Gastroesophageal sphincter (tissue), 3 donors: ENCODE data around the gene SDC3.

Source experiments
- CTCF ChIP-seq, 4 experiments: fragments of 200-600 bp in 2 of 4; fragments of 450-650 bp in 2 of 4; sonication (generic) in 1 of 4; IDR thresholded peaks; one replicate each; pipeline ENCODE4 v1.5.1; 2017 to 2019; ENCODE audit warnings: antibody characterized with exemption in 4 of 4, mild to moderate bottlenecking in 2 of 4, moderate library complexity in 2 of 4
- EP300 ChIP-seq: sonication (generic); formaldehyde crosslinking; IDR thresholded peaks from one replicate; pipeline ENCODE4 v1.6.1; 2017; ENCODE audit warnings: antibody characterized with exemption, mild to moderate bottlenecking
- POLR2A ChIP-seq, 2 donors: fragments of 450-650 bp; IDR thresholded peaks; one replicate each; pipeline ENCODE4 v1.6.1; 2017; ENCODE audit warnings: antibody characterized with exemption in 2 of 2, mild to moderate bottlenecking in 2 of 2, moderate library complexity in 1 of 2
- POLR2AphosphoS5 ChIP-seq: sonication (generic); formaldehyde crosslinking; IDR thresholded peaks from one replicate; pipeline ENCODE4 v1.6.1; 2017; ENCODE audit warnings: antibody characterized with exemption

- TF ChIP-seq CTCF (IDR thresholded peaks at IDR 0.05), result no peak
- TF ChIP-seq POLR2A (IDR thresholded peaks at IDR 0.05), result no peak
- TF ChIP-seq POLR2AphosphoS5, result no peak
- no peak for TF ChIP-seq EP300
These were observed 83.7 kb downstream of the SDC3 start for GRCh38 chr1:30824736-30825429.
